HCT116 (cell line): ENCODE data around the gene KCNN3. TPM values are rescaled to one million over a fixed set of nuclear protein-coding genes. Genes with fewer than 3 reads are reported as not detected.

ENCODE experiments used
- ATAC-seq: fragments of 200-7000 bp; cut with Tn5 transposase; 2 replicates; pipeline ENCODE4 v1.9.1; 2020; ENCODE audit warnings: mild to moderate bottlenecking, moderate library complexity
- BruUV-seq: library from RNA; stranded (reverse); fragments of 400-500 nt; replicated peaks from 2 replicates; lab custom pipeline; 2021; lab: Mats Ljungman, UMichigan
- CTCF ChIA-PET: fragments of 300-600 bp; sonication (Branson Sonifier 250); formaldehyde crosslinking; loops from one replicate; lab custom pipeline; 2021; ENCODE audit warnings: antibody characterized with exemption; lab: Charles Lee
- POLR2A ChIA-PET: fragments of 300-600, 350-600 bp; sonication (Branson Sonifier 250); formaldehyde crosslinking; loops from one replicate; lab custom pipeline; 2021; ENCODE audit warnings: antibody characterized with exemption; lab: Charles Lee
- RAD21 ChIA-PET, 2 experiments: fragments of 300-600 bp; sonication (Branson Sonifier 250); formaldehyde crosslinking; loops; one replicate each; lab custom pipeline; 2023; ENCODE audit warnings: low total read pairs in 2 of 2; ENCODE audit not compliant: uncharacterized antibody in 2 of 2, unreplicated experiment in 2 of 2, low non-redundant PET in 1 of 2; lab: Charles Lee
- DNase-seq: peaks from one replicate; pipeline ENCODE4 v3.0.0-alpha.2; 2010; ENCODE audit warnings: low read depth, low spot score
- H2AFZ ChIP-seq: fragments of 200-600 bp; shearing (Covaris generic), sonication (generic); 2 replicates; pipeline ENCODE4 v1.6.1; 2017; ENCODE audit warnings: low read depth, mixed run types, mixed read lengths, antibody characterized with exemption, low read length; ENCODE audit not compliant: poor library complexity, severe bottlenecking
- H3K27ac ChIP-seq: 2 replicates; pipeline ENCODE4 v1.5.1; 2012; ENCODE audit warnings: low read depth, low read length
- H3K27me3 ChIP-seq: fragments of 200-600 bp; sonication (generic); 2 replicates; pipeline ENCODE4 v1.6.1; 2016; ENCODE audit warnings: mixed run types, low read length, mixed read lengths; ENCODE audit not compliant: insufficient read depth
- H3K36me3 ChIP-seq, 2 experiments: fragments of 200-500 bp in 1 of 2; fragments of 200-600 bp in 1 of 2; sonication (Bioruptor generic) in 1 of 2; sonication (generic) in 1 of 2; 2 replicates each; pipeline versions ENCODE4 v1.5.1 to v1.6.1; 2014 to 2016; ENCODE audit warnings: low read length in 2 of 2, inconsistent platforms in 1 of 2, mixed read lengths in 1 of 2, mixed run types in 1 of 2; ENCODE audit not compliant: insufficient read depth in 2 of 2, control insufficient read depth in 1 of 2
- H3K4me1 ChIP-seq, 2 experiments: fragments of 200-600 bp in 1 of 2; sonication (generic) in 1 of 2; 2 replicates each; pipeline versions ENCODE4 v1.5.1 to v1.6.1; 2012 to 2017; ENCODE audit warnings: low read length in 2 of 2, inconsistent platforms in 1 of 2, mild to moderate bottlenecking in 1 of 2, mixed read lengths in 1 of 2, mixed run types in 1 of 2, moderate library complexity in 1 of 2; ENCODE audit not compliant: insufficient read depth in 2 of 2, control insufficient read depth in 1 of 2
- H3K4me2 ChIP-seq: fragments of 200-600 bp; sonication (generic); 2 replicates; pipeline ENCODE4 v1.6.1; 2017; ENCODE audit warnings: mixed run types, low read length, mixed read lengths
- H3K4me3 ChIP-seq, 2 experiments: fragments of 200-600 bp in 1 of 2; sonication (generic) in 1 of 2; replicated peaks in 1 of 2; 2 replicates each; pipeline ENCODE4 v1.5.1; 2011 to 2016; ENCODE audit warnings: low read length in 2 of 2, control low read depth in 1 of 2, low read depth in 1 of 2, mild to moderate bottlenecking in 1 of 2, mixed read lengths in 1 of 2, mixed run types in 1 of 2
- H3K79me2 ChIP-seq: fragments of 200-600 bp; sonication (generic); 2 replicates; pipeline ENCODE4 v1.6.1; 2017; ENCODE audit warnings: mild to moderate bottlenecking, mixed run types, low read length, moderate library complexity, mixed read lengths; ENCODE audit not compliant: insufficient read depth
- H3K9ac ChIP-seq: fragments of 200-600 bp; sonication (generic); 2 replicates; pipeline ENCODE4 v1.6.1; 2016; ENCODE audit warnings: low read length, mixed read lengths
- H3K9me2 ChIP-seq: fragments of 200-600 bp; sonication (generic), shearing (Covaris generic); 2 replicates; pipeline ENCODE4 v1.6.1; 2017; ENCODE audit warnings: mixed run types, mild to moderate bottlenecking, moderate library complexity; ENCODE audit not compliant: insufficient read depth
- H3K9me3 ChIP-seq, 2 experiments: fragments of 200-500 bp in 1 of 2; fragments of 200-600 bp in 1 of 2; sonication (Bioruptor generic) in 1 of 2; sonication (generic) in 1 of 2; 2 replicates each; pipeline ENCODE4 v1.6.1; 2014 to 2017; ENCODE audit warnings: low read length in 2 of 2, mixed read lengths in 2 of 2, inconsistent platforms in 1 of 2, low read depth in 1 of 2, mild to moderate bottlenecking in 1 of 2, mixed run types in 1 of 2, moderate library complexity in 1 of 2; ENCODE audit not compliant: control insufficient read depth in 1 of 2, insufficient read depth in 1 of 2
- H4K20me1 ChIP-seq: fragments of 200-600 bp; sonication (generic), shearing (Covaris generic); 2 replicates; pipeline ENCODE4 v1.6.1; 2017; ENCODE audit warnings: mixed run types, mild to moderate bottlenecking, moderate library complexity; ENCODE audit not compliant: insufficient read depth
- CEBPB ChIP-seq: IDR thresholded peaks from 2 replicates; pipeline ENCODE4 v1.6.1; 2012; ENCODE audit warnings: low read depth
- EGR1 ChIP-seq: IDR thresholded peaks from 2 replicates; pipeline ENCODE4 v1.6.1; 2012; ENCODE audit warnings: low read depth
- ELF1 ChIP-seq: IDR thresholded peaks from 2 replicates; pipeline ENCODE4 v1.6.1; 2012; ENCODE audit warnings: low read depth, borderline replicate concordance
- EZH2phosphoT487 ChIP-seq: fragments of 200-600 bp; IDR thresholded peaks from 2 replicates; pipeline ENCODE4 v1.6.1; 2018; ENCODE audit warnings: antibody characterized with exemption, borderline replicate concordance
- FOSL1 ChIP-seq: IDR thresholded peaks from 2 replicates; pipeline ENCODE4 v1.6.1; 2012; ENCODE audit warnings: low read depth
- JUND ChIP-seq: IDR thresholded peaks from 2 replicates; pipeline ENCODE4 v1.6.1; 2012
- POLR2AphosphoS5 ChIP-seq: IDR thresholded peaks from 2 replicates; pipeline ENCODE4 v1.6.1; 2011; ENCODE audit warnings: mild to moderate bottlenecking, low read depth, low read length, moderate library complexity
- RAD21 ChIP-seq: IDR thresholded peaks from 2 replicates; pipeline ENCODE4 v1.6.1; 2012; ENCODE audit warnings: low read depth, mild to moderate bottlenecking
- SIN3A ChIP-seq: IDR thresholded peaks from 2 replicates; pipeline ENCODE4 v1.6.1; 2012; ENCODE audit warnings: low read depth
- SRF ChIP-seq: IDR thresholded peaks from 2 replicates; pipeline ENCODE4 v1.6.1; 2012; ENCODE audit warnings: low read depth
- TCF7L2 ChIP-seq: IDR thresholded peaks from 2 replicates; pipeline ENCODE4 v1.7.0; 2011; ENCODE audit warnings: borderline replicate concordance, inconsistent platforms; ENCODE audit not compliant: insufficient read depth, insufficient read length; ENCODE audit errors: extremely low read depth
- ZFX ChIP-seq: fragments of 450-650 bp; IDR thresholded peaks from 2 replicates; pipeline ENCODE4 v1.6.1; 2017
- ZNF274 ChIP-seq: fragments of 200-500 bp; sonication (Bioruptor generic); IDR thresholded peaks from 2 replicates; pipeline ENCODE4 v1.6.1; 2014; ENCODE audit warnings: mild to moderate bottlenecking, low read depth, low read length, inconsistent platforms
- intact Hi-C: fragments of 100-400 bp; cut with micrococcal nuclease; formaldehyde crosslinking; loops from 2 replicates; pipeline ENCODE4 v1.10.0; 2022
- total RNA-seq: library from RNA; stranded (reverse); gene quantifications from one replicate; pipeline ENCODE4 v1.2.1, GENCODE V29; 2021; ENCODE audit not compliant: unreplicated experiment
- TF ChIP-seq, protein P1 (sequence below): IDR thresholded peaks from 2 replicates; pipeline ENCODE4 v1.6.1; 2012
- TF ChIP-seq, protein P2 (sequence below), 3 experiments: fragments of 200-600 bp in 1 of 3; sonication (generic) in 1 of 3; IDR thresholded peaks in 2 of 3; conservative IDR thresholded peaks in 1 of 3; 2 replicates each; pipeline ENCODE4 v1.5.1; 2012 to 2017; ENCODE audit warnings: low read depth in 2 of 3, low read length in 2 of 3, antibody characterized with exemption in 1 of 3, borderline replicate concordance in 1 of 3, control low read depth in 1 of 3, mild to moderate bottlenecking in 1 of 3, mixed read lengths in 1 of 3, mixed run types in 1 of 3, moderate library complexity in 1 of 3; ENCODE audit not compliant: insufficient read depth in 1 of 3
- TF ChIP-seq, protein P3 (sequence below): IDR thresholded peaks from 2 replicates; pipeline ENCODE4 v1.6.1; 2011; ENCODE audit warnings: mild to moderate bottlenecking, low read length, moderate library complexity; ENCODE audit not compliant: insufficient replicate concordance; ENCODE audit errors: extremely low read depth
- TF ChIP-seq, protein P4 (sequence below): IDR thresholded peaks from 2 replicates; pipeline ENCODE4 v1.6.1; 2012

KCNN3 gene
- total RNA-seq, 1 experiment from 2014 or later: 1.1 TPM

DNA sequence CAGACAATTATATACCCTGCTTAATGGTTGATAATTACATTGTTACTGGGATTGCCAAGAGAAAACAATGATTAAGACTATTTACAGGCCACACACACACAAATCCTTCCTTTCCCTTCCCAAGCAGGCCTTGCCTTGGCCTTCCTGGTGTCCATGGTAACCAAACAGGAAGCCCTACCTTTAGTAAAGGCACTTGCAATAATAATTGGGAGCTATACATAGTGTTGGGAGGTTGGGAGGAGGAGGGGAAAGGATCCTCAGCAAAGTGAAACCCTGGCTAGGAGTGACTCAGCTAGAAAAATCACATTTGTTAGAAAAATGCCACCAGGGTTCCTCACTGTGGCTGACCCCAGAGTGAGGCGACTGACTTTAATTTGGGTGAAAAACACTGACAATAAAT is 139.8 kb downstream of the KCNN3 start:
- CTCF ChIA-PET: no interaction called here

DNA sequence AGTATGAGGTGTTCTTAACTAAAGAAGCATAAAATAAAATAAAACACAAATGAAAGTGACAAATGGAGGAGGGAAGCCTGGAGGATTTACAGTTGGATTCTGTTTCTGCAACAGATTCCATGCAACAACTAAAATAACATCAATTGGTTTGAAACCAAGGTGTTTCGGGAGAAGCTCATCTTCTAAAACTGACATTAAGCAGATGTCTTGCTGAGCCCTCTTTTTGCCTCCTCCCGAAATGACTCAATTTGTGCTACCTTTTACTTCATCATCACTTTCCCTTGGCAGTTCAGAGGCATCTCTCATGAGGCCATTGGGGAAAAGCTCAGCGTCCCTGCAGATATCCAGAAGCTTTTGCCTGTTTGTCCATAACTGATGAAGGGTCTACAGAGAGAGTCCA is 140.5 kb downstream of the KCNN3 start:
- H3K9me3 ChIP-seq: no peaks in the 10 kb centered on the region
- H3K4me2 ChIP-seq: no peak overlapping the region
- H3K9me2 ChIP-seq: no peaks in the 10 kb centered on the region; the same call in 1 of the 2 replicates
- no peaks in the 10 kb centered on the region for H3K27me3 ChIP-seq
- intact Hi-C loops: no loop called here
- BruUV-seq: no TSS peak
- DNase-seq (no peak), ATAC-seq (no peak)
- no peak overlapping the region for H3K27ac ChIP-seq
- no peaks in the 10 kb centered on the region for H4K20me1 ChIP-seq
- peaks cover 0 to 19% of the 10 kb centered on the region in 2 experiments; a peak in 2 of 4 replicates for H3K4me1 ChIP-seq
- H2AFZ ChIP-seq: no peak overlapping the region
- no peak overlapping the region for H3K4me3 ChIP-seq
- H3K36me3 ChIP-seq: no peaks in the 10 kb centered on the region
- POLR2A ChIA-PET: no interaction called here
- H3K9ac ChIP-seq: no peak overlapping the region
- no peaks in the 10 kb centered on the region for H3K79me2 ChIP-seq
- RAD21 ChIA-PET: interaction anchor here in 1 of 2 experiments (0.6 kb wide), 1 partner anchor 349 kb away, joined by 3 read pairs; the partner anchor contains the start of gene EFNA3
- CTCF ChIA-PET: no interaction called here
- TF ChIP-seq, protein P1, sequence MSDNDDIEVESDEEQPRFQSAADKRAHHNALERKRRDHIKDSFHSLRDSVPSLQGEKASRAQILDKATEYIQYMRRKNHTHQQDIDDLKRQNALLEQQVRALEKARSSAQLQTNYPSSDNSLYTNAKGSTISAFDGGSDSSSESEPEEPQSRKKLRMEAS: no peak
- TF ChIP-seq JUND: no peak
- no peak for TF ChIP-seq SRF
- TF ChIP-seq EZH2phosphoT487: no peak
- TF ChIP-seq ZFX: no peak
- no peak for TF ChIP-seq ELF1
- TF ChIP-seq SIN3A: no peak
- TF ChIP-seq, protein P2, sequence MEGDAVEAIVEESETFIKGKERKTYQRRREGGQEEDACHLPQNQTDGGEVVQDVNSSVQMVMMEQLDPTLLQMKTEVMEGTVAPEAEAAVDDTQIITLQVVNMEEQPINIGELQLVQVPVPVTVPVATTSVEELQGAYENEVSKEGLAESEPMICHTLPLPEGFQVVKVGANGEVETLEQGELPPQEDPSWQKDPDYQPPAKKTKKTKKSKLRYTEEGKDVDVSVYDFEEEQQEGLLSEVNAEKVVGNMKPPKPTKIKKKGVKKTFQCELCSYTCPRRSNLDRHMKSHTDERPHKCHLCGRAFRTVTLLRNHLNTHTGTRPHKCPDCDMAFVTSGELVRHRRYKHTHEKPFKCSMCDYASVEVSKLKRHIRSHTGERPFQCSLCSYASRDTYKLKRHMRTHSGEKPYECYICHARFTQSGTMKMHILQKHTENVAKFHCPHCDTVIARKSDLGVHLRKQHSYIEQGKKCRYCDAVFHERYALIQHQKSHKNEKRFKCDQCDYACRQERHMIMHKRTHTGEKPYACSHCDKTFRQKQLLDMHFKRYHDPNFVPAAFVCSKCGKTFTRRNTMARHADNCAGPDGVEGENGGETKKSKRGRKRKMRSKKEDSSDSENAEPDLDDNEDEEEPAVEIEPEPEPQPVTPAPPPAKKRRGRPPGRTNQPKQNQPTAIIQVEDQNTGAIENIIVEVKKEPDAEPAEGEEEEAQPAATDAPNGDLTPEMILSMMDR (IDR thresholded peaks at IDR 0.05 in 2 of 3, conservative IDR thresholded peaks at IDR 0.05 in 1 of 3; ENCODE audit: borderline replicate concordance in 1 of 3, insufficient read depth in 1 of 3, low read depth in 2 of 3, low read length in 2 of 3): no peak
- TF ChIP-seq EGR1: no peak
- TF ChIP-seq FOSL1: no peak
- no peak for TF ChIP-seq ZNF274
- TF ChIP-seq POLR2AphosphoS5: no peak
- no peak for TF ChIP-seq RAD21

More for the DNA sequence above, 139.8 kb downstream of the KCNN3 start:
- ChIA-PET POLR2A (no interaction called here), RAD21 (no interaction called here)
- intact Hi-C loops: no loop called here
- H3K27me3 ChIP-seq: no peaks in the 10 kb centered on the region
- no peaks in the 10 kb centered on the region; the same call in 1 of the 2 replicates for H3K9me2 ChIP-seq
- H3K79me2 ChIP-seq: no peaks in the 10 kb centered on the region
- peaks cover 0 to 19% of the 10 kb centered on the region in 2 experiments; a peak in 2 of 4 replicates for H3K4me1 ChIP-seq
- H2AFZ ChIP-seq: peak overlapping the region; percentile 51
- no peak overlapping the region for H3K4me3 ChIP-seq
- no TSS peak for BruUV-seq
- peak overlapping the region; percentile 48 for H3K4me2 ChIP-seq
- H4K20me1 ChIP-seq: no peaks in the 10 kb centered on the region
- no peak for DNase-seq
- H3K36me3 ChIP-seq: no peaks in the 10 kb centered on the region
- TF ChIP-seq, protein P3, sequence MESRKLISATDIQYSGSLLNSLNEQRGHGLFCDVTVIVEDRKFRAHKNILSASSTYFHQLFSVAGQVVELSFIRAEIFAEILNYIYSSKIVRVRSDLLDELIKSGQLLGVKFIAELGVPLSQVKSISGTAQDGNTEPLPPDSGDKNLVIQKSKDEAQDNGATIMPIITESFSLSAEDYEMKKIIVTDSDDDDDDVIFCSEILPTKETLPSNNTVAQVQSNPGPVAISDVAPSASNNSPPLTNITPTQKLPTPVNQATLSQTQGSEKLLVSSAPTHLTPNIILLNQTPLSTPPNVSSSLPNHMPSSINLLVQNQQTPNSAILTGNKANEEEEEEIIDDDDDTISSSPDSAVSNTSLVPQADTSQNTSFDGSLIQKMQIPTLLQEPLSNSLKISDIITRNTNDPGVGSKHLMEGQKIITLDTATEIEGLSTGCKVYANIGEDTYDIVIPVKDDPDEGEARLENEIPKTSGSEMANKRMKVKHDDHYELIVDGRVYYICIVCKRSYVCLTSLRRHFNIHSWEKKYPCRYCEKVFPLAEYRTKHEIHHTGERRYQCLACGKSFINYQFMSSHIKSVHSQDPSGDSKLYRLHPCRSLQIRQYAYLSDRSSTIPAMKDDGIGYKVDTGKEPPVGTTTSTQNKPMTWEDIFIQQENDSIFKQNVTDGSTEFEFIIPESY: no peak
- TF ChIP-seq CEBPB (no peak), TCF7L2 (no peak), ZNF274 (no peak), RAD21 (no peak)
- TF ChIP-seq, protein P4, sequence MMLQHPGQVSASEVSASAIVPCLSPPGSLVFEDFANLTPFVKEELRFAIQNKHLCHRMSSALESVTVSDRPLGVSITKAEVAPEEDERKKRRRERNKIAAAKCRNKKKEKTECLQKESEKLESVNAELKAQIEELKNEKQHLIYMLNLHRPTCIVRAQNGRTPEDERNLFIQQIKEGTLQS: no peak
- H3K27ac ChIP-seq: no peak overlapping the region
- peak; percentile 46; the same call in 1 of the 2 replicates for ATAC-seq
- H3K9ac ChIP-seq: no peak overlapping the region; the same call in 1 of the 2 replicates
- no peaks in the 10 kb centered on the region for H3K9me3 ChIP-seq
